AG04449 (cell line): ENCODE measurements around the gene WDR11.

Experiments used
- CTCF ChIA-PET: fragments of 350-600 bp; formaldehyde crosslinking; extraction: SDS; loops from one replicate; lab custom pipeline; 2021; ENCODE audit warnings: antibody characterized with exemption; lab: Yijun Ruan, JAX
- POLR2A ChIA-PET: fragments of 400-600, 350-600 bp; formaldehyde crosslinking; extraction: SDS; loops from one replicate; lab custom pipeline; 2020; ENCODE audit warnings: antibody characterized with exemption, inconsistent platforms; lab: Yijun Ruan, JAX
- DNase-seq: peaks from one replicate; pipeline ENCODE4 v3.0.0-alpha.2; 2010; ENCODE audit warnings: low read depth, low spot score
- H3K4me3 ChIP-seq: 2 replicates; pipeline ENCODE4 v1.5.1; 2011; ENCODE audit warnings: low read depth, mild to moderate bottlenecking, control low read depth, low read length
- CTCF ChIP-seq: IDR thresholded peaks from one replicate; pipeline ENCODE4 v1.5.1; 2011; ENCODE audit warnings: mild to moderate bottlenecking, moderate library complexity, low read length, control low read depth, inconsistent platforms; ENCODE audit not compliant: insufficient read depth; ENCODE audit errors: missing control alignments

Gene WDR11

GRCh38 chr10:120940299-120940900 is 89.2 kb downstream of the WDR11 start:
- no peak for TF ChIP-seq CTCF
- no peak overlapping the region for H3K4me3 ChIP-seq
- CTCF ChIA-PET: interaction anchor here (1.0 to 8.1 kb wide), 5 partner anchors 8 to 959 kb away, joined by 4 to 125 read pairs (median 25); no protein-coding TSS in a partner anchor
- no peak for DNase-seq
- POLR2A ChIA-PET: no interaction called here

DNA sequence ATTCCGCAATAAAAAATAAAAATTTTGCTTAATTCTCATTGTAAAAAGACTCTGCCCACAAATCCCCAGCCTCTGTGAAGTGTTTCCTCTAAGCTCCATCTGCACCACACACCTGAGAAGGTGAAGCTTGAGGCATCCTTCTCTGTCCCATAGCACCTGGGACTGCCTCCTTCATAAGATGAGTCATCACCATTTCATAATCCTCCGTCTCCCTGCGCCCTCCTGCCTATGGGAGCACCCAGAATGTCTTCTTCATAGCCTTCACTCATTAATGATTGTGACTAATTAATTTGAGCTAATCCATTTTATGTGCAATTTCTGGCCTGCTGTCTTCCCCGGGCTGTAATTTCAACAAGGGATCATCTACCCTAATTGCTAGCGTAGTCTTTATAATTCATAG is 90.3 kb downstream of the WDR11 start:
- ChIA-PET CTCF (interaction anchor here (3.1 to 8.1 kb wide), 4 partner anchors 8 to 958 kb away, joined by 13 to 125 read pairs (median 38); no protein-coding TSS in a partner anchor), POLR2A (no interaction called here)
- TF ChIP-seq CTCF: no peak
- DNase-seq: no peak
- no peak overlapping the region for H3K4me3 ChIP-seq

DNA sequence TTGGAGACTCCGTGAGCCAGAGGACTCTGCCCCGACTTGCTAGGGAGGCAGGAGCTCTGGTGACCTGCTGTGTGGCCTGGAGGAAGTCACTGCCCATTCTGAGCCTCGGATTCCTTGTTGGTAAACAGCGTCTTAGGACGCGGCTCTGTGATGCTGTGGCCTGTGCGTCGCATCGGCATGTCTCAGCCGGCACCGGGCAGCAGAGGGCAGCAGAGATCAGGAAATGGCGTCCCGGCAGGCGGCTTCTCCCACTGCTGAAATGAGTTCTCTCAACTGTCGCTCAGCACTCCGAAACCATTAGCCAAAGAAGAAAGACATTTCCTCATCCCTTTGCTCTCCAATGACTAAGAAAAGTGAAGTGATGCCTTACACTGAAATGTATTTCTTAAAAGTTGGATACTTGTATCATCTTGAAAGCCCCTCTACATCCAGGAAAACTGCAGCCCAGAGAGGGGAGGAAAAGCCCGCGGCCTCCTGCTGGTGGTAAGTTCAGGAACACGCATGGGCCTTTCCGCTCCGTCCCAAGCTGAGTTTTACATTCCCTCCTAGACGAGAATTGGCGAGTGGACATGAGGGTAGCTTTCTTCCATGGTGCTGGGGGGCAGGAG is 91.7 kb downstream of the WDR11 start:
- DNase-seq: peak; percentile 10
- TF ChIP-seq CTCF: peak; percentile 96
- ChIA-PET CTCF (interaction anchor here (0.6 to 8.1 kb wide), 27 partner anchors 8 to 1356 kb away, joined by 3 to 125 read pairs (median 4); no protein-coding TSS in a partner anchor), POLR2A (no interaction called here)
- no peak overlapping the region; the same call in 1 of the 2 replicates for H3K4me3 ChIP-seq

DNA sequence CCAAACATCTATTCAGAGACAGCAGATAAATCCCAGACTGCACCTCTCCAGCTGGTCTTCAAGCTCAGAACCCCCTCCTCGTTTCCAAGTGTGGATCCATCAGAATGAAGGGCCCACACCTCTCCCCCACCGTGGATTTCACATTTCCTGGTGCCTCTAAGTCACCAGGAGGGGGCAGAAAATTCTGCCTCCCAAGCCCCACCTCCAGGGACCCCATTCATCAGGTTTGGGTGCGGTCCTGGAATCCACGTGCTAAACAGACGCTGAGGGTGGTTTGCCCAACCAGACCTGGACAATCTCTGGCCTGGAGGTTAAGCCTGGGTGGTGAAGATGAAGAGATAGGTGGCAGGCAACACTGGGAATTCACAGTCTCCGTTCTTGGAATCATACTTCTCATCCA is 92.4 kb downstream of the WDR11 start:
- ChIA-PET CTCF (interaction anchor here (0.7 to 8.1 kb wide), 21 partner anchors 8 to 1356 kb away, joined by 3 to 125 read pairs (median 5); no protein-coding TSS in a partner anchor), POLR2A (no interaction called here)
- no peak overlapping the region for H3K4me3 ChIP-seq
- DNase-seq: no peak
- TF ChIP-seq CTCF: no peak

DNA sequence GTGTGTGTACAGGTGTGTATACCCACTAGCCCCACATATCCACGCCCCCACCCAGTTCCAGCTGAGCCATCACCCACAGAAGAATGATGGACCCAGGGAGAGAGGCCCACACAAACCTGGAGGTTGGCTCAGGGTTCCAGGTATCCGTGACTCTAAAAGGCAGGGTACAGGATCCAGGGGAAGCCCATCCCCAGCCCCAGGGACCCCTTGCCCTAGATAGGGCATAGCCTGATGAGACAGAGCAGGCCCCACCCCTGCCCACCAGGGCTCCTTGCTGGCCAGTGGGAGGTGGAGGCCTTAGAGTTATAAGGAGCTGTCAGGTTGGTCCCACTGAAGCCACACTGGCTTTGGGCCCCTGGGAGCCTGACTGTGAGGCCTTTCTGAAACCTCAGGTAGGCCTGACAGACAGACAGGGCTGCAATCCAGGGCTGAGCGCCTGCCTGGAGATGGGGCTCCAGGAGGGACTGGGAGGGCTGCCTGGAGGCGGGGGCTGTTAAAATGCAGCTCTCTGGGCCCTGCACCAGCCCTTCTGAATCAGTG is 93.5 kb downstream of the WDR11 start:
- ChIA-PET CTCF (interaction anchor here (0.7 to 6.4 kb wide), 9 partner anchors 12 to 955 kb away, joined by 3 to 88 read pairs (median 5); no protein-coding TSS in a partner anchor), POLR2A (no interaction called here)

More for the DNA sequence above, 93.5 kb downstream of the WDR11 start:
- no peak for TF ChIP-seq CTCF
- no peak for DNase-seq
- H3K4me3 ChIP-seq: no peak overlapping the region
